Body of pancreas (tissue), 4 donors: ENCODE data around the gene SNX32. TPM values are rescaled to one million over a fixed set of nuclear protein-coding genes. Genes with fewer than 3 reads are reported as not detected.
A peak's percentile ranks its signal among the peaks of the same experiment; 100 is the strongest.

ENCODE experiments used
- ATAC-seq: fragments of 150-250 bp; one replicate; pipeline ENCODE4 v1.9.1; 2016
- DNase-seq, 4 donors: peaks; one replicate each; pipeline ENCODE4 v3.0.0-alpha.2; 2019
- H3K27ac ChIP-seq, 4 donors: fragments of 200-600 bp; sonication (generic); 1 replicate in 3 of 4; 2 replicates in 1 of 4; pipeline versions ENCODE4 v1.5.1 to v1.6.1; 2016 to 2019; ENCODE audit warnings: mild to moderate bottlenecking in 1 of 4, mixed read lengths in 1 of 4, moderate library complexity in 1 of 4
- H3K27me3 ChIP-seq, 2 donors: fragments of 200-600 bp; sonication (generic); one replicate each; pipeline ENCODE4 v1.6.0; 2016; ENCODE audit warnings: mild to moderate bottlenecking in 1 of 2
- H3K36me3 ChIP-seq, 2 donors: fragments of 200-600 bp; sonication (generic); replicated peaks in 1 of 2; 2 replicates each; pipeline ENCODE4 v1.5.1; 2016; ENCODE audit warnings: low read depth in 2 of 2; ENCODE audit not compliant: insufficient read depth in 1 of 2
- H3K4me1 ChIP-seq: fragments of 200-600 bp; sonication (generic); one replicate; pipeline ENCODE4 v1.6.0; 2016
- H3K4me3 ChIP-seq, 2 donors: fragments of 200-600 bp; sonication (generic); 1 replicate in 1 of 2; 2 replicates in 1 of 2; pipeline ENCODE4 v1.5.1; 2016 to 2019
- H3K9me3 ChIP-seq, 3 donors: fragments of 200-600 bp; sonication (generic); 1 replicate in 2 of 3; 2 replicates in 1 of 3; pipeline ENCODE4 v1.5.1; 2016
- CTCF ChIP-seq, 7 experiments: fragments of 450-650 bp in 4 of 7; fragments of 200-600 bp in 3 of 7; sonication (generic) in 3 of 7; IDR thresholded peaks; one replicate each; pipeline ENCODE4 v1.5.1; 2016 to 2019; ENCODE audit warnings: antibody characterized with exemption in 7 of 7
- POLR2A ChIP-seq, 3 donors: fragments of 450-650 bp; IDR thresholded peaks; one replicate each; pipeline ENCODE4 v1.6.1; 2016; ENCODE audit warnings: antibody characterized with exemption in 3 of 3, mild to moderate bottlenecking in 2 of 3
- WGBS, 2 donors: methylation state at CpG; one replicate each; pipeline ENCODE4 v1.1.5; 2017; 5-methylcytosine and 5-hydroxymethylcytosine counted together
- intact Hi-C: fragments of 100-400 bp; cut with DNase I; formaldehyde crosslinking; loops from one replicate; pipeline ENCODE4 v1.15.1; 2023
- total RNA-seq, 2 donors: library from RNA; depleted of rRNA; stranded (reverse); fragments of >200 nt; gene quantifications; one replicate each; pipeline ENCODE4 v1.1.0, GENCODE V29; 2016

Gene SNX32
- total RNA-seq, 2 donors from 2014 or later: 0.26 TPM; not detected in 1

- DNase-seq (no peak), ATAC-seq (no peak)
- Histone ChIP-seq H3K4me1 (peaks cover 36% of the 10 kb centered on the region), H3K9me3 (no peaks in the 10 kb centered on the region), H3K27ac (no peak overlapping the region), H3K27me3 (no peaks in the 10 kb centered on the region), H3K4me3 (no peak overlapping the region), H3K36me3 (peaks cover 3 to 19% of the 10 kb centered on the region in 2 donors)
- intact Hi-C loops: no loop called here
- TF ChIP-seq POLR2A (IDR thresholded peaks at IDR 0.05) (no peak), CTCF (IDR thresholded peaks at IDR 0.05) (no peak)
- 75 to 82% methylated on average over 13 of the region's 13 CpGs for WGBS, 2 donors
These were observed 27.9 kb downstream of the SNX32 start for GRCh38 chr11:65861533-65862183.

- no peak for TF ChIP-seq POLR2A (IDR thresholded peaks at IDR 0.05)
- TF ChIP-seq CTCF (IDR thresholded peaks at IDR 0.05): no peak
- H3K27me3 ChIP-seq: no peaks in the 10 kb centered on the region
- H3K4me3 ChIP-seq: no peak overlapping the region
- peaks cover 32% of the 10 kb centered on the region for H3K4me1 ChIP-seq
- ATAC-seq (no peak), DNase-seq (peak in 1 of 4 donors; percentile 14)
- no peak overlapping the region for H3K27ac ChIP-seq
- no peaks in the 10 kb centered on the region for H3K9me3 ChIP-seq
- intact Hi-C loops: no loop called here
- WGBS, 2 donors: 74 to 85% methylated on average over 3 to 5 of the region's 5 CpGs
- H3K36me3 ChIP-seq: peaks cover 3 to 20% of the 10 kb centered on the region in 2 donors
These were observed 28.5 kb downstream of the SNX32 start for GRCh38 chr11:65862191-65862735.

- intact Hi-C loops: no loop called here
- Histone ChIP-seq H3K36me3 (peaks cover 3 to 20% of the 10 kb centered on the region in 2 donors), H3K9me3 (no peaks in the 10 kb centered on the region), H3K4me3 (no peak overlapping the region), H3K27ac (no peak overlapping the region), H3K27me3 (no peaks in the 10 kb centered on the region), H3K4me1 (peaks cover 32% of the 10 kb centered on the region)
- DNase-seq: peak in 1 of 4 donors; percentile 12
- WGBS, 2 donors: 87 to 91% methylated on average over 13 to 24 of the region's 24 CpGs
- ATAC-seq: no peak
- no peak for TF ChIP-seq POLR2A (IDR thresholded peaks at IDR 0.05)
- no peak for TF ChIP-seq CTCF (IDR thresholded peaks at IDR 0.05)
These were observed 29.5 kb downstream of the SNX32 start for GRCh38 chr11:65862941-65863888.

GRCh38 chr11:65863889-65864705 is 30.3 kb downstream of the SNX32 start:
- TF ChIP-seq POLR2A (IDR thresholded peaks at IDR 0.05): no peak
- no peak for TF ChIP-seq CTCF (IDR thresholded peaks at IDR 0.05)
- Histone ChIP-seq H3K4me3 (no peak overlapping the region), H3K4me1 (peaks cover 24% of the 10 kb centered on the region), H3K36me3 (peaks cover 3 to 20% of the 10 kb centered on the region in 2 donors), H3K27me3 (no peaks in the 10 kb centered on the region), H3K27ac (no peak overlapping the region), H3K9me3 (no peaks in the 10 kb centered on the region)
- WGBS, 2 donors: 80 to 83% methylated on average over 7 to 12 of the region's 12 CpGs
- DNase-seq: peak in 1 of 4 donors; percentile 10
- no peak for ATAC-seq
- intact Hi-C loops: no loop called here
